AG04450 (cell line): ENCODE measurements around the gene LIPG. TPM values are rescaled to one million over a fixed set of nuclear protein-coding genes. Genes with fewer than 3 reads are reported as not detected.

ENCODE experiments used
- CTCF ChIA-PET: fragments of 300-600, 350-600 bp; formaldehyde crosslinking; extraction: SDS; loops from one replicate; lab custom pipeline; 2022; ENCODE audit warnings: antibody characterized with exemption, inconsistent platforms; lab: Charles Lee
- POLR2A ChIA-PET: fragments of 350-600 bp; formaldehyde crosslinking; extraction: SDS; loops from one replicate; lab custom pipeline; 2021; ENCODE audit warnings: antibody characterized with exemption, inconsistent platforms; lab: Yijun Ruan, JAX
- DNase-seq: peaks from one replicate; pipeline ENCODE4 v3.0.0-alpha.2; 2011; ENCODE audit warnings: low read depth, low spot score
- H3K27ac ChIP-seq: one replicate; pipeline ENCODE4 v1.5.1; 2012; ENCODE audit warnings: low read depth, low read length, control low read depth
- H3K27me3 ChIP-seq: one replicate; pipeline ENCODE4 v1.6.0; 2012; ENCODE audit warnings: low read length; ENCODE audit not compliant: control insufficient read depth, insufficient read depth
- H3K4me3 ChIP-seq: 2 replicates; pipeline ENCODE4 v1.5.1; 2011; ENCODE audit warnings: mild to moderate bottlenecking, low read depth, low read length, control low read depth
- H3K9me3 ChIP-seq: 2 replicates; pipeline ENCODE4 v1.5.1; 2012; ENCODE audit warnings: low read length; ENCODE audit not compliant: control insufficient read depth, insufficient read depth
- CTCF ChIP-seq: IDR thresholded peaks from 2 replicates; pipeline ENCODE4 v1.5.1; 2011; ENCODE audit warnings: low read depth, low read length, control low read depth, inconsistent platforms
- polyA plus RNA-seq: library from polyadenylated mRNA; depleted of rRNA; stranded (reverse); fragments of >200 nt; gene quantifications from 2 replicates; pipeline ENCODE4 v1.2.3, GENCODE V29; 2011; rRNA removed

The LIPG gene
- polyA plus RNA-seq, 1 experiment: 0.19 TPM

DNA sequence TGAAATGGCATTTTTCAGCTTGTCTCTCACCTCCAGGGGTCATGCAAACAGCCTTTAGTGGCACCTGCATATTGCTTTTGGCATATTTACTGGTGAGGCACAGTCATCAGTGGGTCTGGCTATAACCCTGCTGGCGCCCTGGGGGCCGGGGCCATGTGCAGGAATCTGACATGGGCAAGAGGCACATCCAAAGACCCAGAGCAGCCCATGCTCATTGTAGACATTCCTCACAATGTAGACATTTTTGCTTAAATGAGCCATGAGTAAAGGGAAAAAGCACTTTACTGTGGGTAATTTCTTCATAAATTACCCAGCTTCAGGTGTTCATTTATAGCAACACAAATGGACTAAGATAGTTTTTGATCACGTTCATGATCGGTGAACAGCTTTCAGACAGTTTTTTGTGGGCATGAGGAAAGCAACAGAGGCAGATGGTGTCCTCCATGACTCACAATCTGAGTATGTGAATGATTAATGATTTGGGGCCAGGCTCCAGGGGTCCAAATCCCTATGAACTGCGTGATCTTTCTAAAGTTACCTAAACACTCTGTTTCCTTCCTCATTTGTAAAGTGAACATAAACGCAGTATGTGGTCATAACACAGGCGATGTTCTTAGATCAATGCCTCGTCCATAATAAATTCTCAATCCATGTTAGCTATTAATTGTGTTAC is 85.8 kb downstream of the LIPG start:
- Histone ChIP-seq H3K27me3 (no peaks in the 10 kb centered on the region), H3K27ac (no peak overlapping the region), H3K4me3 (no peak overlapping the region), H3K9me3 (no peaks in the 10 kb centered on the region)
- ChIA-PET POLR2A (interaction anchor here (0.6 kb wide), 1 partner anchor 116 kb away, joined by 3 read pairs; no protein-coding TSS in a partner anchor), CTCF (interaction anchor here (1.0 kb wide), 1 partner anchor 19 kb away, joined by 3 read pairs; no protein-coding TSS in a partner anchor)
- DNase-seq: no peak
- no peak for TF ChIP-seq CTCF

- Histone ChIP-seq H3K9me3 (no peaks in the 10 kb centered on the region), H3K4me3 (no peak overlapping the region), H3K27ac (no peak overlapping the region), H3K27me3 (no peaks in the 10 kb centered on the region)
- ChIA-PET CTCF (interaction anchor here (0.6 to 1.0 kb wide), 2 partner anchors 9 to 20 kb away, joined by 3 read pairs; no protein-coding TSS in a partner anchor), POLR2A (no interaction called here)
- no peak for TF ChIP-seq CTCF
- no peak for DNase-seq
Observed at GRCh38 chr18:49648326-49648725, 86.5 kb downstream of the LIPG start.

Other genes starting within 250 kb of the LIPG start
- gene DYM, start 101.4 kb upstream of the LIPG start, polyA plus RNA-seq: 70.7 and 80.6 TPM in 2 replicates
- 31.9 and 47.6 TPM in 2 replicates for gene C18orf32, start 74.8 kb upstream of the LIPG start, polyA plus RNA-seq
- gene RPL17, start 69.6 kb upstream of the LIPG start, polyA plus RNA-seq: 5,423 and 5,450 TPM in 2 replicates